Kidney (tissue), 14 donors: ENCODE results near the gene CABCOCO1. TPM values are rescaled to one million over a fixed set of nuclear protein-coding genes. Genes with fewer than 3 reads are reported as not detected.
A peak's percentile ranks its signal among the peaks of the same experiment; 100 is the strongest.

ENCODE experiments used
- DNase-seq, 5 donors: peaks; one replicate each; pipeline ENCODE4 v3.0.0-alpha.2; 2013 to 2020
- FAIRE-seq: peaks from 2 replicates; lab custom pipeline; 2012; peaks lifted over from hg19 to GRCh38; lab: Jason Lieb, UNC
- H3K27ac ChIP-seq, 2 donors: one replicate each; pipeline ENCODE4 v1.7.0; 2013; ENCODE audit warnings: low read depth in 2 of 2, low read length in 2 of 2, inconsistent platforms in 1 of 2
- H3K27me3 ChIP-seq: one replicate; pipeline ENCODE4 v1.7.1; 2013; ENCODE audit warnings: low read length, inconsistent platforms; ENCODE audit not compliant: control insufficient read depth, insufficient read depth
- H3K36me3 ChIP-seq, 3 donors: one replicate each; pipeline versions ENCODE4 v1.7.0 to v1.7.1; 2013; ENCODE audit warnings: low read length in 3 of 3, control low read depth in 1 of 3, inconsistent platforms in 1 of 3; ENCODE audit not compliant: insufficient read depth in 3 of 3, control insufficient read depth in 2 of 3
- H3K4me1 ChIP-seq, 3 donors: one replicate each; pipeline versions ENCODE4 v1.7.0 to v1.7.1; 2013; ENCODE audit warnings: low read length in 3 of 3, inconsistent platforms in 1 of 3, low read depth in 1 of 3; ENCODE audit not compliant: control insufficient read depth in 2 of 3, insufficient read depth in 2 of 3
- H3K4me3 ChIP-seq, 3 donors: one replicate each; pipeline versions ENCODE4 v1.7.0 to v1.8.1; 2013; ENCODE audit warnings: low read length in 3 of 3, control low read depth in 1 of 3, inconsistent platforms in 1 of 3
- H3K9ac ChIP-seq, 3 donors: one replicate each; pipeline versions ENCODE4 v1.7.0 to v1.7.1; 2013; ENCODE audit warnings: low read length in 3 of 3, control low read depth in 1 of 3, inconsistent platforms in 1 of 3
- H3K9me3 ChIP-seq, 3 donors: one replicate each; pipeline versions ENCODE4 v1.7.0 to v1.7.1; 2013; ENCODE audit warnings: low read length in 3 of 3, control low read depth in 1 of 3, inconsistent platforms in 1 of 3; ENCODE audit not compliant: control insufficient read depth in 2 of 3, insufficient read depth in 1 of 3
- CTCF ChIP-seq: IDR thresholded peaks from 3 replicates; pipeline ENCODE4 v1.5.1; 2012; ENCODE audit warnings: mild to moderate bottlenecking, moderate library complexity, borderline replicate concordance; ENCODE audit not compliant: insufficient read depth; ENCODE audit errors: extremely low read depth
- intact Hi-C: fragments of 100-400 bp; cut with DNase I; formaldehyde crosslinking; loops from one replicate; pipeline ENCODE4 v1.11.1; 2022
- polyA plus RNA-seq: library from polyadenylated mRNA; stranded (reverse); fragments of 350-450 nt; fragmentation: Illumina TruSeq; extraction: RNeasy Lipid Tissue Mini Kit (QIAGEN cat#74804); gene quantifications from one replicate; pipeline ENCODE4 v1.2.3, GENCODE V29; 2014; ENCODE audit warnings: low read depth, low replicate concordance; ENCODE audit not compliant: insufficient read depth
- total RNA-seq: library from RNA; stranded (reverse); fragmentation: NEBNext Ultra II Directional; extraction: Animal tissue kit (Norgen Biotek cat#: 25700); gene quantifications from one replicate; pipeline ENCODE4 v1.2.1, GENCODE V29; 2021
- donor health status: control.
- donor health status: control.
- donor health status: control.
- donor health status: control.
- donor health status: control.
- donor health status: DM: yes; HTN: yes; CAD: no.
- donor health status: Normal renal cell carcinoma (clear cell type).

CABCOCO1 gene
- total and polyA plus RNA-seq, 2 donors from 2014 or later, result 1.5 to 2.3 TPM

GRCh38 chr10:61750943-61751471, 88.3 kb downstream of the CABCOCO1 start:
- peak overlapping the region in 1 of 3 donors; percentile 23 for H3K9ac ChIP-seq
- no peaks in the 10 kb centered on the region for H3K9me3 ChIP-seq
- no peak overlapping the region for H3K4me3 ChIP-seq
- DNase-seq (peak; percentile 56 to 79 (median 65)), FAIRE-seq (no peak)
- peak; percentile 79 for TF ChIP-seq CTCF
- H3K4me1 ChIP-seq, result peaks cover 5 to 50% (median 14%) of the 10 kb centered on the region in 3 donors
- no peaks in the 10 kb centered on the region for H3K36me3 ChIP-seq
- no peaks in the 10 kb centered on the region for H3K27me3 ChIP-seq
- peak overlapping the region; percentile 58 to 91 for H3K27ac ChIP-seq
- intact Hi-C loops, result no loop called here

GRCh38 chr10:61751599-61751998, 88.9 kb downstream of the CABCOCO1 start:
- Histone ChIP-seq H3K9ac (peak overlapping the region in 1 of 3 donors; percentile 23), H3K27me3 (no peaks in the 10 kb centered on the region), H3K36me3 (no peaks in the 10 kb centered on the region), H3K4me3 (peak overlapping the region in 1 of 3 donors; percentile 14), H3K9me3 (no peaks in the 10 kb centered on the region), H3K27ac (peak overlapping the region; percentile 58 to 91), H3K4me1 (peaks cover 5 to 51% (median 14%) of the 10 kb centered on the region in 3 donors)
- no peak for FAIRE-seq
- TF ChIP-seq CTCF, result no peak
- peak in 1 of 5 donors; percentile 25 for DNase-seq
- intact Hi-C loops, result no loop called here

- FAIRE-seq, result peak; percentile 95
- peak overlapping the region; percentile 68 to 91 for H3K27ac ChIP-seq
- no peaks in the 10 kb centered on the region for H3K9me3 ChIP-seq
- peak overlapping the region in 2 of 3 donors; percentile 15 to 18 for H3K4me3 ChIP-seq
- no peak overlapping the region for H3K9ac ChIP-seq
- H3K36me3 ChIP-seq, result no peaks in the 10 kb centered on the region
- peaks cover 5 to 51% (median 14%) of the 10 kb centered on the region in 3 donors for H3K4me1 ChIP-seq
- no peaks in the 10 kb centered on the region for H3K27me3 ChIP-seq
- intact Hi-C loops, result no loop called here
- TF ChIP-seq CTCF, result no peak
- peak in 3 of 5 donors; percentile 15 to 79 (median 67) for DNase-seq
Measured at GRCh38 chr10:61752111-61753011, 89.6 kb downstream of the CABCOCO1 start.
